ENCODE measurements around the gene UBE3D.

Gene UBE3D

GRCh38 chr6:83065511-83066192 lies at the start of gene UBE3D:
Gene UBE3D, minus strand, starts transcription at chr6:83065841. Its CDS starts 123 bp downstream, at chr6:83065718.
- H3K4me3 ChIP-seq: peak within 1 kb of the TSS; percentile 63 to 82 (median 75)
- peak within 1 kb of the TSS in 19 of 21 experiments; percentile 20 to 79 (median 64) for H3K27ac ChIP-seq

GRCh38 chr6:83114164-83114563 lies 48.5 kb upstream of the UBE3D start:
- H3K4me3 ChIP-seq: no peak overlapping the region
- H3K27ac ChIP-seq: no peak overlapping the region

GRCh38 chr6:83113258-83113657 lies 47.6 kb upstream of the UBE3D start:
- Histone ChIP-seq H3K4me3 (no peak overlapping the region), H3K27ac (no peak overlapping the region)

- Histone ChIP-seq H3K4me3 (no peak overlapping the region), H3K27ac (peak overlapping the region in 1 of 21 experiments; percentile 14)
Measured at GRCh38 chr6:83108378-83108777, 42.7 kb upstream of the UBE3D start.

GRCh38 chr6:83098589-83098988 lies 32.9 kb upstream of the UBE3D start:
- Histone ChIP-seq H3K4me3 (no peak overlapping the region), H3K27ac (no peak overlapping the region)

- H3K27ac ChIP-seq: no peak overlapping the region
- H3K4me3 ChIP-seq: no peak overlapping the region
Measured at GRCh38 chr6:83097675-83098074, 32.0 kb upstream of the UBE3D start.

GRCh38 chr6:83097204-83097603 lies 31.6 kb upstream of the UBE3D start:
- Histone ChIP-seq H3K27ac (no peak overlapping the region), H3K4me3 (no peak overlapping the region)

- H3K27ac ChIP-seq: no peak overlapping the region
Measured at GRCh38 chr6:83096791-83097190, 31.1 kb upstream of the UBE3D start.

GRCh38 chr6:83092756-83093399 lies 27.2 kb upstream of the UBE3D start:
- Histone ChIP-seq H3K4me3 (no peak overlapping the region), H3K27ac (no peak overlapping the region)

More at GRCh38 chr6:83096791-83097190, 31.1 kb upstream of the UBE3D start:
- no peak overlapping the region for H3K4me3 ChIP-seq

GRCh38 chr6:83086751-83087150 lies 21.1 kb upstream of the UBE3D start:
- H3K27ac ChIP-seq: no peak overlapping the region
- H3K4me3 ChIP-seq: no peak overlapping the region

GRCh38 chr6:83083476-83083875 lies 17.8 kb upstream of the UBE3D start:
- H3K4me3 ChIP-seq: no peak overlapping the region
- no peak overlapping the region for H3K27ac ChIP-seq

GRCh38 chr6:83073615-83074014 lies 8.0 kb upstream of the UBE3D start:
- no peak overlapping the region for H3K27ac ChIP-seq
- no peak overlapping the region for H3K4me3 ChIP-seq

- no peak overlapping the region for H3K27ac ChIP-seq
- no peak overlapping the region for H3K4me3 ChIP-seq
Measured at GRCh38 chr6:83072726-83073125, 7.1 kb upstream of the UBE3D start.

- H3K27ac ChIP-seq: peak overlapping the region in 4 of 21 experiments; percentile 8 to 48 (median 33)
- H3K4me3 ChIP-seq: no peak overlapping the region
Measured at GRCh38 chr6:83071707-83072106, 6.1 kb upstream of the UBE3D start.

- Histone ChIP-seq H3K27ac (peak overlapping the region in 13 of 21 experiments; percentile 2 to 98 (median 30)), H3K4me3 (no peak overlapping the region)
Measured at GRCh38 chr6:83071023-83071422, 5.4 kb upstream of the UBE3D start.

- H3K27ac ChIP-seq: peak overlapping the region in 2 of 21 experiments; percentile 30 to 98
Measured at GRCh38 chr6:83069633-83070032, 4.0 kb upstream of the UBE3D start.

GRCh38 chr6:83068616-83069015 lies 3.0 kb upstream of the UBE3D start:
- H3K27ac ChIP-seq: peak overlapping the region in 17 of 21 experiments; percentile 85 to 98 (median 92)
- peak overlapping the region; percentile 85 to 96 (median 95) for H3K4me3 ChIP-seq

More at GRCh38 chr6:83069633-83070032, 4.0 kb upstream of the UBE3D start:
- no peak overlapping the region for H3K4me3 ChIP-seq

GRCh38 chr6:83067448-83068439 lies 2.1 kb upstream of the UBE3D start, which contains the start of gene DOP1A:
Gene DOP1A, plus strand, starts transcription at chr6:83067671. Its CDS starts 29,307 bp downstream, at chr6:83096978.
- peak within 1 kb of the TSS; percentile 85 to 96 (median 95) for H3K4me3 ChIP-seq
- peak within 1 kb of the TSS; percentile 66 to 98 (median 89) for H3K27ac ChIP-seq

- H3K27ac ChIP-seq: no peak overlapping the region
Measured at GRCh38 chr6:83062225-83062624, 3.4 kb downstream of the UBE3D start.

GRCh38 chr6:83061190-83061589 lies 4.5 kb downstream of the UBE3D start:
- Histone ChIP-seq H3K4me3 (no peak overlapping the region), H3K27ac (no peak overlapping the region)

More at GRCh38 chr6:83062225-83062624, 3.4 kb downstream of the UBE3D start:
- no peak overlapping the region for H3K4me3 ChIP-seq

Data from skin epidermis (tissue), 12 donors.